Neuron (in vitro differentiated cells): Measurements from ENCODE around the gene TMEM181.
A peak's percentile ranks its signal among the peaks of the same experiment; 100 is the strongest.
"Not testable (repeated sequence)": the region's sequence is repeated elsewhere in the genome, so short reads cannot be mapped to it uniquely, and the experiment has no call there.

Experiments
- H2AFZ ChIP-seq: one replicate; pipeline ENCODE4 v1.6.1; 2013; ENCODE audit warnings: low read depth, mild to moderate bottlenecking, inconsistent platforms, low read length, moderate library complexity
- H3K27me3 ChIP-seq: one replicate; pipeline ENCODE4 v1.6.1; 2013; ENCODE audit warnings: low read length; ENCODE audit not compliant: insufficient read depth
- H3K36me3 ChIP-seq: one replicate; pipeline ENCODE4 v1.6.1; 2013; ENCODE audit warnings: low read length; ENCODE audit not compliant: insufficient read depth
- H3K4me1 ChIP-seq: one replicate; pipeline ENCODE4 v1.6.1; 2013; ENCODE audit warnings: low read length; ENCODE audit not compliant: insufficient read depth
- H3K4me3 ChIP-seq: 2 replicates; pipeline ENCODE4 v1.5.1; 2013; ENCODE audit warnings: mild to moderate bottlenecking, low read length, moderate library complexity
- H3K9me3 ChIP-seq: one replicate; pipeline ENCODE4 v1.6.1; 2013; ENCODE audit warnings: low read length

TMEM181 gene

GRCh38 chr6:158524311-158524710 lies 35.6 kb upstream of the TMEM181 start:
- H3K36me3 ChIP-seq: no peaks in the 10 kb centered on the region
- no peak overlapping the region for H2AFZ ChIP-seq
- H3K9me3 ChIP-seq: peaks cover 4% of the 10 kb centered on the region
- H3K4me1 ChIP-seq: no peaks in the 10 kb centered on the region
- H3K27me3 ChIP-seq: no peaks in the 10 kb centered on the region
- no peak overlapping the region for H3K4me3 ChIP-seq

- not testable (repeated sequence) for H3K27me3 ChIP-seq, H3K4me1 ChIP-seq, H3K36me3 ChIP-seq, H3K9me3 ChIP-seq, H2AFZ ChIP-seq, H3K4me3 ChIP-seq
Measured at GRCh38 chr6:158527858-158528257, 32.0 kb upstream of the TMEM181 start.

GRCh38 chr6:158528826-158529225 lies 31.1 kb upstream of the TMEM181 start:
- H3K4me3 ChIP-seq: no peak overlapping the region
- no peaks in the 10 kb centered on the region for H3K36me3 ChIP-seq
- no peak overlapping the region for H2AFZ ChIP-seq
- no peaks in the 10 kb centered on the region for H3K27me3 ChIP-seq
- peaks cover 4% of the 10 kb centered on the region for H3K9me3 ChIP-seq
- no peaks in the 10 kb centered on the region for H3K4me1 ChIP-seq

GRCh38 chr6:158529629-158530028 lies 30.3 kb upstream of the TMEM181 start:
- Histone ChIP-seq H3K36me3 (no peaks in the 10 kb centered on the region), H3K4me1 (no peaks in the 10 kb centered on the region), H3K27me3 (no peaks in the 10 kb centered on the region), H2AFZ (no peak overlapping the region), H3K9me3 (no peaks in the 10 kb centered on the region), H3K4me3 (no peak overlapping the region)

GRCh38 chr6:158531566-158531965 lies 28.3 kb upstream of the TMEM181 start:
- no peak overlapping the region for H3K4me3 ChIP-seq
- H3K27me3 ChIP-seq: no peaks in the 10 kb centered on the region
- H3K36me3 ChIP-seq: no peaks in the 10 kb centered on the region
- H2AFZ ChIP-seq: no peak overlapping the region
- H3K4me1 ChIP-seq: peaks cover 4% of the 10 kb centered on the region
- no peaks in the 10 kb centered on the region for H3K9me3 ChIP-seq

GRCh38 chr6:158531970-158532369 lies 27.9 kb upstream of the TMEM181 start:
- H3K4me3 ChIP-seq: no peak overlapping the region
- H3K36me3 ChIP-seq: no peaks in the 10 kb centered on the region
- no peaks in the 10 kb centered on the region for H3K9me3 ChIP-seq
- H2AFZ ChIP-seq: no peak overlapping the region
- no peaks in the 10 kb centered on the region for H3K27me3 ChIP-seq
- peaks cover 4% of the 10 kb centered on the region for H3K4me1 ChIP-seq

GRCh38 chr6:158536084-158536890 lies 23.6 kb upstream of the TMEM181 start:
- no peaks in the 10 kb centered on the region for H3K36me3 ChIP-seq
- no peaks in the 10 kb centered on the region for H3K9me3 ChIP-seq
- H3K4me3 ChIP-seq: peak overlapping the region; percentile 80
- H3K27me3 ChIP-seq: no peaks in the 10 kb centered on the region
- peaks cover 4% of the 10 kb centered on the region for H3K4me1 ChIP-seq
- H2AFZ ChIP-seq: peak overlapping the region; percentile 93

GRCh38 chr6:158536891-158537798 lies 22.7 kb upstream of the TMEM181 start:
- Histone ChIP-seq H3K4me3 (peak overlapping the region; percentile 80), H3K27me3 (no peaks in the 10 kb centered on the region), H3K36me3 (no peaks in the 10 kb centered on the region), H3K9me3 (no peaks in the 10 kb centered on the region), H2AFZ (peak overlapping the region; percentile 93), H3K4me1 (peaks cover 4% of the 10 kb centered on the region)

- peaks cover 4% of the 10 kb centered on the region for H3K4me1 ChIP-seq
- no peak overlapping the region for H3K4me3 ChIP-seq
- H3K9me3 ChIP-seq: no peaks in the 10 kb centered on the region
- H2AFZ ChIP-seq: no peak overlapping the region
- no peaks in the 10 kb centered on the region for H3K27me3 ChIP-seq
- H3K36me3 ChIP-seq: no peaks in the 10 kb centered on the region
Measured at GRCh38 chr6:158538741-158539140, 21.1 kb upstream of the TMEM181 start.

GRCh38 chr6:158539413-158539812 lies 20.5 kb upstream of the TMEM181 start:
- H3K4me3 ChIP-seq: no peak overlapping the region
- H3K27me3 ChIP-seq: no peaks in the 10 kb centered on the region
- no peaks in the 10 kb centered on the region for H3K9me3 ChIP-seq
- H2AFZ ChIP-seq: no peak overlapping the region
- no peaks in the 10 kb centered on the region for H3K36me3 ChIP-seq
- peaks cover 4% of the 10 kb centered on the region for H3K4me1 ChIP-seq

GRCh38 chr6:158539881-158540280 lies 20.0 kb upstream of the TMEM181 start:
- Histone ChIP-seq H3K4me1 (peaks cover 4% of the 10 kb centered on the region), H3K36me3 (no peaks in the 10 kb centered on the region), H3K4me3 (no peak overlapping the region), H2AFZ (no peak overlapping the region), H3K9me3 (no peaks in the 10 kb centered on the region), H3K27me3 (no peaks in the 10 kb centered on the region)

GRCh38 chr6:158543606-158544185 lies 16.2 kb upstream of the TMEM181 start:
- H3K4me3 ChIP-seq: no peak overlapping the region
- no peaks in the 10 kb centered on the region for H3K27me3 ChIP-seq
- H2AFZ ChIP-seq: no peak overlapping the region
- H3K4me1 ChIP-seq: no peaks in the 10 kb centered on the region
- peaks cover 5% of the 10 kb centered on the region for H3K9me3 ChIP-seq
- H3K36me3 ChIP-seq: no peaks in the 10 kb centered on the region

GRCh38 chr6:158544428-158544827 lies 15.5 kb upstream of the TMEM181 start:
- Histone ChIP-seq H3K4me1 (no peaks in the 10 kb centered on the region), H3K9me3 (peaks cover 5% of the 10 kb centered on the region), H3K4me3 (no peak overlapping the region)

More at GRCh38 chr6:158544428-158544827, 15.5 kb upstream of the TMEM181 start:
- Histone ChIP-seq H2AFZ (no peak overlapping the region), H3K36me3 (no peaks in the 10 kb centered on the region), H3K27me3 (no peaks in the 10 kb centered on the region)
